NB4 (cell line): ENCODE data around the gene ZDHHC3.

Experiments
- DNase-seq: peaks from one replicate; pipeline ENCODE4 v3.0.0; 2010; ENCODE audit warnings: low read depth
- H3K4me3 ChIP-seq: one replicate; pipeline ENCODE4 v1.5.1; 2011; ENCODE audit warnings: mild to moderate bottlenecking, low read depth, low read length, moderate library complexity
- CTCF ChIP-seq: IDR thresholded peaks from one replicate; pipeline ENCODE4 v1.5.1; 2012; ENCODE audit warnings: low read depth, low read length
- MYC ChIP-seq: IDR thresholded peaks from 2 replicates; pipeline ENCODE4 v1.6.1; 2011; ENCODE audit warnings: low read depth, low read length
- POLR2A ChIP-seq: IDR thresholded peaks from 2 replicates; pipeline ENCODE4 v1.6.1; 2011; ENCODE audit warnings: mild to moderate bottlenecking; ENCODE audit not compliant: insufficient read length; ENCODE audit errors: extremely low read depth
- TF ChIP-seq, protein P1 (sequence below): IDR thresholded peaks from 2 replicates; pipeline ENCODE4 v1.6.1; 2011; ENCODE audit warnings: low read depth, low read length

The ZDHHC3 gene

DNA sequence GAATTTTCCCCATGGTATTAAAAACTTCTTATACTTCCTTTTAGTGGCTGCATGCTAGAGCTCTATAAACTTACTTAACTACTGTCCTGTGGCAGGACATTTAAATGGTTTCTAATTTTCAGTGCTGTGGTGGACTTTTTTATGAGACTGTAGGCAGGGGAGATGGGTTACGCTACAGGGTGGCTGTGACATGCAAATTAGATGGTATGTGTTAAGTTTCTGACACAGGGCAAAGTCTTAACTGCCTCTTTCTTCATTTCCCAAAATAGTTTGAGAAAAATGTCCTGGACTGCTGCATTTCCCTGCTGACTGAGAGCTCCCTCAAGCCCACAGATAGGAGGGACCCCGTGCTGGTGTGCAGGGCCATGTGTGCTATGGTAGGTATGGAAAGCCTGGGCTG, 79.5 kb downstream of the ZDHHC3 start:
- DNase-seq: no peak
- no peak for TF ChIP-seq MYC
- no peak for TF ChIP-seq CTCF
- TF ChIP-seq POLR2A: no peak
- TF ChIP-seq, protein P1, sequence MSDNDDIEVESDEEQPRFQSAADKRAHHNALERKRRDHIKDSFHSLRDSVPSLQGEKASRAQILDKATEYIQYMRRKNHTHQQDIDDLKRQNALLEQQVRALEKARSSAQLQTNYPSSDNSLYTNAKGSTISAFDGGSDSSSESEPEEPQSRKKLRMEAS: no peak
- H3K4me3 ChIP-seq: no peak overlapping the region

DNA sequence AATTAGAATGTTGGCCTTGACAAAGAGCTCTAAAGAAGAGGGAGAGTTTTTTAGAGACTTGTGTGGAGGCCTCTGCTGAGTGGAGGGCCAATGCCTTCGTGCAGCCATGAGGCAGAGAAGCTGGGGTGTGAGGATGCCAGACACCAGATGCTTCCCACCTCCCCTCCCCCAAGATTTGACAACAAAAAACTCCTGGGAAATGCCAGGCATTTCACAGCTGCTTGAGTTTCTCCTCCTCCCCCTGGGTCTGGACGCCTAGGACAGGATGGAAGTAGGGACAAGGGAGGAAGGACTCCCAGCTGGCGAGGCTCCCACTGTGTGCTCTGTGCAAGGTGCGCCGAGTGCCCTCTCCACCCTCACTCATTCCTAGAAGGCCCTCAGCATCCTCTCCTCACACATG, 81.5 kb downstream of the ZDHHC3 start:
- no peak for TF ChIP-seq CTCF
- no peak for TF ChIP-seq POLR2A
- TF ChIP-seq, protein P1: no peak
- TF ChIP-seq MYC: no peak
- DNase-seq: no peak
- no peak overlapping the region for H3K4me3 ChIP-seq

DNA sequence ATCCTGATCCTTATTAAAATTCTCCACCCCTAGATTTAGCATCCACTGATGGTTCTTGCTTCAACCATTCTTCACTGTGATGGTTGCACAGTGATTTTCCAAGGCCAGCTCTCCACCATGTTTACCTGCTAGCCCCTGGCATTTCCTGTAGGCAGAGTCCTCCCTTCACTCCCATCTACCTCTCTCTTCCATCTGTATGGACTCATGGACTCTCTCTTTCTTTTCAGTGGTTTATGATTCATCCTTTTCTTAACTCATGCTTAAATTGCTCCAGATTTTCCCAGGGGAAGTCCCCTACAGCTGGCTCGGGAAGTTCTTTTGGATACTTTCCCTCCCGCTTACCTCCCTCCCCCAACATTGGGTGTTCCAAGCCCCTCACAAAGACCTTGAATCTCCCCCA, 82.9 kb downstream of the ZDHHC3 start:
- TF ChIP-seq MYC: no peak
- TF ChIP-seq, protein P1: no peak
- TF ChIP-seq CTCF: no peak
- no peak for TF ChIP-seq POLR2A
- DNase-seq: no peak
- H3K4me3 ChIP-seq: no peak overlapping the region

GRCh38 chr3:44892689-44893088, 83.3 kb downstream of the ZDHHC3 start:
- TF ChIP-seq, protein P1: no peak
- TF ChIP-seq CTCF (no peak), POLR2A (no peak), MYC (no peak)
- no peak overlapping the region for H3K4me3 ChIP-seq
- no peak for DNase-seq

- TF ChIP-seq, protein P1: no peak
- TF ChIP-seq MYC (no peak), POLR2A (no peak), CTCF (no peak)
- H3K4me3 ChIP-seq: no peak overlapping the region
- DNase-seq: peak; percentile 55
Measured at GRCh38 chr3:44890852-44891251, 85.1 kb downstream of the ZDHHC3 start.

- no peak overlapping the region for H3K4me3 ChIP-seq
- TF ChIP-seq CTCF (no peak), POLR2A (no peak)
- no peak for DNase-seq
Measured at GRCh38 chr3:44890258-44890657, 85.7 kb downstream of the ZDHHC3 start.
